ENCODE data around the gene C4orf17.

Gene C4orf17

GRCh38 chr4:99540277-99540939 is 29.6 kb downstream of the C4orf17 start:
- no peak for DNase-seq

- DNase-seq, result no peak
These were observed 42.1 kb downstream of the C4orf17 start for GRCh38 chr4:99552872-99553271.

- DNase-seq, result peak; percentile 97
These were observed 52.7 kb downstream of the C4orf17 start, which contains the start of gene TRMT10A for GRCh38 chr4:99563310-99564186. TSS of gene TRMT10A (minus strand) at chr4:99564039. CDS start at chr4:99559338, 4,701 bp downstream.

GRCh38 chr4:99564921-99565320 is 54.1 kb downstream of the C4orf17 start:
- no peak for DNase-seq

GRCh38 chr4:99571883-99572282 is 61.1 kb downstream of the C4orf17 start:
- no peak for DNase-seq

- no peak for DNase-seq
These were observed 61.9 kb downstream of the C4orf17 start for GRCh38 chr4:99572527-99573240.

GRCh38 chr4:99573735-99574368 is 63.0 kb downstream of the C4orf17 start:
- DNase-seq, result no peak

- no peak for DNase-seq
These were observed 63.9 kb downstream of the C4orf17 start, which contains the start of gene MTTP for GRCh38 chr4:99574530-99575324. TSS of gene MTTP (plus strand) at chr4:99574824. CDS start at chr4:99574910, 86 bp downstream.

- DNase-seq, result no peak
These were observed 67.9 kb downstream of the C4orf17 start for GRCh38 chr4:99578714-99579113.

- no peak for DNase-seq
These were observed 74.7 kb downstream of the C4orf17 start for GRCh38 chr4:99585516-99585915.

- DNase-seq, result no peak
These were observed 75.5 kb downstream of the C4orf17 start for GRCh38 chr4:99586322-99586721.

- no peak for DNase-seq
These were observed 76.0 kb downstream of the C4orf17 start for GRCh38 chr4:99586797-99587196.

- DNase-seq, result no peak
These were observed 76.5 kb downstream of the C4orf17 start for GRCh38 chr4:99587309-99587708.

- DNase-seq, result no peak
These were observed 77.0 kb downstream of the C4orf17 start for GRCh38 chr4:99587803-99588202.

GRCh38 chr4:99591757-99592156 is 80.9 kb downstream of the C4orf17 start:
- no peak for DNase-seq
